Heart right ventricle (tissue), 16 donors: ENCODE data around the gene N4BP2L2. TPM values are rescaled to one million over a fixed set of nuclear protein-coding genes. Genes with fewer than 3 reads are reported as not detected.

Experiments used
- ATAC-seq, 8 donors: fragments of 200-7000 bp; cut with Tn5 transposase; one replicate each; pipeline ENCODE4 v1.9.1; 2020; ENCODE audit warnings: mild to moderate bottlenecking in 8 of 8, moderate library complexity in 8 of 8, moderate number of reproducible peaks in 1 of 8
- DNase-seq, 2 donors: peaks; one replicate each; pipeline ENCODE4 v3.0.0-alpha.2; 2020
- H3K27ac ChIP-seq, 10 donors: fragments of 200-600 bp; sonication (generic) in 2 of 10; one replicate each; pipeline versions ENCODE4 v1.5.0 to v1.8.0; 2020 to 2022; ENCODE audit warnings: mild to moderate bottlenecking in 3 of 10
- H3K27me3 ChIP-seq, 7 donors: fragments of 200-600 bp; one replicate each; pipeline ENCODE4 v1.8.0; 2021 to 2022; ENCODE audit warnings: mild to moderate bottlenecking in 2 of 7
- H3K36me3 ChIP-seq, 9 donors: fragments of 200-600 bp; sonication (generic) in 1 of 9; one replicate each; pipeline versions ENCODE4 v1.5.0 to v1.8.0; 2020 to 2022; ENCODE audit warnings: mild to moderate bottlenecking in 2 of 9
- H3K4me1 ChIP-seq, 9 donors: fragments of 200-600 bp; sonication (generic) in 1 of 9; one replicate each; pipeline versions ENCODE4 v1.5.0 to v1.8.0; 2020 to 2022; ENCODE audit warnings: mild to moderate bottlenecking in 4 of 9
- H3K4me3 ChIP-seq, 10 donors: fragments of 200-600 bp; sonication (generic) in 2 of 10; one replicate each; pipeline versions ENCODE4 v1.5.0 to v1.8.0; 2020 to 2022; ENCODE audit warnings: mild to moderate bottlenecking in 7 of 10, moderate library complexity in 2 of 10
- H3K9me3 ChIP-seq, 11 donors: fragments of 200-600 bp in 10 of 11; sonication (generic) in 2 of 11; one replicate each; pipeline versions ENCODE4 v1.5.0 to v1.8.0; 2013 to 2022; ENCODE audit warnings: mild to moderate bottlenecking in 2 of 11, control low read depth in 1 of 11, moderate library complexity in 1 of 11
- WGBS, 2 donors: extraction: QIAGEN DNeasy Blood & Tissue Kit; methylation state at CpG; one replicate each; pipeline ENCODE4 v1.1.7; 2013; ENCODE audit warnings: inconsistent platforms in 1 of 2; 5-methylcytosine and 5-hydroxymethylcytosine counted together
- intact Hi-C, 10 donors: fragments of 100-400 bp; cut with DNase I; formaldehyde crosslinking; loops; one replicate each; pipeline versions ENCODE4 v1.11.1 to v1.14.2; 2022
- polyA plus RNA-seq, 2 donors: library from polyadenylated mRNA; stranded (reverse); fragments of 200-250 nt; gene quantifications; one replicate each; pipeline ENCODE4 v1.2.3, GENCODE V29; 2013
- total RNA-seq, 10 donors: library from RNA; stranded (reverse); fragmentation: NEBNext Ultra II Directional in 3 of 10; extraction: Animal tissue kit (Norgen Biotek cat#: 25700) in 3 of 10; gene quantifications; one replicate each; pipeline versions ENCODE4 v1.2.1 to v1.2.4, GENCODE V29; 2021 to 2023
- TF ChIP-seq, protein P1 (sequence below), 9 donors: fragments of 200-600 bp; sonication (generic) in 2 of 9; IDR thresholded peaks; one replicate each; pipeline versions ENCODE4 v1.5.0 to v1.8.0; 2021 to 2022; ENCODE audit warnings: antibody characterized with exemption in 9 of 9, mild to moderate bottlenecking in 5 of 9, moderate library complexity in 1 of 9
- donor health status: Arrhythmogenic right ventricular cardiomyopathy.
- donor health status: ischemic (EF 13 %, LVEDD 7.1; RV severe dilation, severe dysfunction).
- donor health status: healthy with polysubstance abuse.
- donor health status: DM: no; HTN: yes; CAD: no.
- donor health status: DM: no; HTN: no; CAD: no.
- donor health status: ischemic (EF 25% LVEDD 6.9; RV normal size, moderate dysfunction).
- donor health status: ischemic (EF 25% LVEDD 5.7; RV mildly dilated, moderate dysfunction).
- donor health status: healthy.
- donor health status: DM: yes; HTN: yes; CAD: no.
- donor health status: Ischemic cardiomyopathy.
- donor health status: ischemic (EF 35%, LVEDD 5.7; RV mildly dilated, moderate dysfunction).
- donor health status: nonischemic (EF 11% LVEDD 7.7; RV severe dilation, severe dysfunction).
- donor health status: DM: yes; HTN: yes; CAD: no.
- donor health status: PGD.
- donor health status: ischemic (EF 29% LVEDD 5.4; RV normal size, mild dysfunction).
- donor health status: nonischemic (EF 23%, LVEDD 6.1; RV moderate dilation, normal function).

Gene N4BP2L2
- total and polyA plus RNA-seq, 12 donors = 28.2 to 162 (median 132) TPM

DNA sequence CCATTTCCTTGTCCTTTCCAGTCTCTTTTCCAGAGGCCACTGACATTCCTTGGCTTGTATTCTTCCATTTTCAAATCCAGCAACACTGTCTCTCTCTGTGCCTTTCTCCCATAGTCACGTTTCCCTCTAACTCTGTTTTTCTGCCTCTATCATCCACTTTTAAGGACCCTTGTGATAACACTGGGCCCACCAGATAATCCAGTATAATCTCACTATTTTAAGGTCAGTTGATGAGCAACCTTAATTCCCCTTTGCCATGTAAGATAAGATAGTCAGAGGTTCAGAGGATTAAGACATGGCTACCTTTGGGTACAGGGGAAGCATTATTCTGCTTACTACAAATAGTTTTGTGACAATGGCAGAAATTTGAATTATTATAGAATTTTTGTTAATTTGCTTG lies 64.9 kb downstream of the N4BP2L2 start:
- H3K27me3 ChIP-seq = no peaks in the 10 kb centered on the region
- no peak overlapping the region for H3K4me3 ChIP-seq
- 29 to 62% methylated on average over 1 of the region's 1 CpG for WGBS, 2 donors
- intact Hi-C loops = loop anchor here in 1 of 10 donors (10.0 kb wide), 1 partner anchor 61 kb away; the partner anchor contains the start of gene N4BP2L2
- TF ChIP-seq, protein P1, sequence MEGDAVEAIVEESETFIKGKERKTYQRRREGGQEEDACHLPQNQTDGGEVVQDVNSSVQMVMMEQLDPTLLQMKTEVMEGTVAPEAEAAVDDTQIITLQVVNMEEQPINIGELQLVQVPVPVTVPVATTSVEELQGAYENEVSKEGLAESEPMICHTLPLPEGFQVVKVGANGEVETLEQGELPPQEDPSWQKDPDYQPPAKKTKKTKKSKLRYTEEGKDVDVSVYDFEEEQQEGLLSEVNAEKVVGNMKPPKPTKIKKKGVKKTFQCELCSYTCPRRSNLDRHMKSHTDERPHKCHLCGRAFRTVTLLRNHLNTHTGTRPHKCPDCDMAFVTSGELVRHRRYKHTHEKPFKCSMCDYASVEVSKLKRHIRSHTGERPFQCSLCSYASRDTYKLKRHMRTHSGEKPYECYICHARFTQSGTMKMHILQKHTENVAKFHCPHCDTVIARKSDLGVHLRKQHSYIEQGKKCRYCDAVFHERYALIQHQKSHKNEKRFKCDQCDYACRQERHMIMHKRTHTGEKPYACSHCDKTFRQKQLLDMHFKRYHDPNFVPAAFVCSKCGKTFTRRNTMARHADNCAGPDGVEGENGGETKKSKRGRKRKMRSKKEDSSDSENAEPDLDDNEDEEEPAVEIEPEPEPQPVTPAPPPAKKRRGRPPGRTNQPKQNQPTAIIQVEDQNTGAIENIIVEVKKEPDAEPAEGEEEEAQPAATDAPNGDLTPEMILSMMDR (IDR thresholded peaks at IDR 0.05) = no peak
- peaks cover 0 to 24% (median 0%) of the 10 kb centered on the region in 9 donors for H3K36me3 ChIP-seq
- DNase-seq = no peak
- H3K9me3 ChIP-seq = no peaks in the 10 kb centered on the region
- ATAC-seq = no peak
- H3K27ac ChIP-seq = no peak overlapping the region
- H3K4me1 ChIP-seq = peaks cover 5 to 47% (median 30%) of the 10 kb centered on the region in 9 donors

DNA sequence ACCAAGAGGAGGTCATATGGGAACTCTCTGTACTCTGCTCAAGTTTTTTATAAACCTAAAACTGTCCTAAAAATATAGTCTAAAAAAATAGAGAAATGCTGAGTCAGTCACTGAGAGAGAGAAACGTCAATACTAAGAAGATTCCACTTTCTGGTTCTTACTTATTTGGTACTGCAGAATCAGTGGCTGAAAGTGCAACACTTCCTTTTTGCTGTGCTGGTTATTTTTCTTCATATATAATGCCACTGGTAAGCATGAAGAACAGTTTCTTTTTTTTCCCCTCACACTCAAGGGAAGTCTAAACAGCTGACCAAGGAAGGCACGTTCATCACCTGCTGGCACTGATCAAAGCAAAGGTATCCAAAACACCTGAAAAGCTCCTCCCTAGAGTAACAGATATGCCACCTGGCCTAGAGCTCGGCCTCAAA lies 66.4 kb downstream of the N4BP2L2 start:
- TF ChIP-seq, protein P1 (IDR thresholded peaks at IDR 0.05) = no peak
- intact Hi-C loops = loop anchor here in 1 of 10 donors (10.0 kb wide), 1 partner anchor 63 kb away; the partner anchor contains the start of gene N4BP2L2
- Histone ChIP-seq H3K27me3 (no peaks in the 10 kb centered on the region), H3K4me1 (peaks cover 5 to 47% (median 30%) of the 10 kb centered on the region in 9 donors), H3K9me3 (no peaks in the 10 kb centered on the region), H3K36me3 (peaks cover 0 to 13% (median 0%) of the 10 kb centered on the region in 9 donors), H3K4me3 (no peak overlapping the region), H3K27ac (peak overlapping the region in 8 of 10 donors; percentile 33 to 57 (median 49))
- DNase-seq (no peak), ATAC-seq (peak in 5 of 8 donors; percentile 5 to 51 (median 37))
- 59 to 62% methylated on average over 3 of the region's 3 CpGs for WGBS, 2 donors

DNA sequence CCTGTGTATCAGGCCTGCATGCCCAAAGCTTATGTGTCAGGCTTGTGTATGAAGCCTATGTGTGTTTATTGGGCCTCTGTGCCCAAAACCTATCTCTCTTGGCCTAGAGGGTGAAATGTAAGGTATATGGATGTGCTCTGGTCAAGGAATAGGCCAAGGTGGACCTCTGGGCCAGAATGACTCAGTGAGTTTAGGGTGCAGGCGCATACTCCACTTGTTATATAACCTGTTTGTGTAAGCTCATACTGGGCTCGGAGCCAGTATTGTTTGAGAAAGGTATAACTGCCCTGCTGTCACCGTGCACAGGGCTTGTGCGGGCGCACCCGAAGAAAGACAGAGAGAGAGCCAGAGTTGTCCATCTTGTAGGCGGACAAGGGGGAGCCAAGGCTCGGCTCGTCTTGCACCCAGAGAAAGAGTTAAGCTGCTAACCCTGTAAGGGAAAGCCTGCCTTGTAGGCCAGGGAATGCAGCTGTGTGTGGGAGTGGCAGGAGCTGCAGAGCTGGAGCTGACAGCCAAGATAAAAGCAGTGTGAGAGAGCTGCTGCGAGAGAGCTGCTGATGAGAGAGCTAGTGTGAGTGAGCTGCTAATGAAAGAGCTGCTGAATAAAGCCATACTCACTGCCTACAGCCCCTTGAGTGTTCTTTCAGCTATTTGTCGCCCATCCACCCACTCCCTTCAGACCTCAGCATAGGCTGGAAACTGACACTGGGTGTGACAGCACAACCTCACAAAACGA lies 67.2 kb downstream of the N4BP2L2 start:
- H3K9me3 ChIP-seq = no peaks in the 10 kb centered on the region
- TF ChIP-seq, protein P1 (IDR thresholded peaks at IDR 0.05) = no peak
- ATAC-seq = peak; percentile 75 to 90 (median 84)
- H3K4me1 ChIP-seq = peaks cover 5 to 39% (median 23%) of the 10 kb centered on the region in 9 donors
- peak; percentile 22 to 64 for DNase-seq
- peak overlapping the region in 8 of 10 donors; percentile 33 to 57 (median 49) for H3K27ac ChIP-seq
- 51 to 60% methylated on average over 12 of the region's 12 CpGs for WGBS, 2 donors
- no peak overlapping the region for H3K4me3 ChIP-seq
- no peaks in the 10 kb centered on the region for H3K27me3 ChIP-seq
- peaks cover 0 to 9% (median 0%) of the 10 kb centered on the region in 9 donors for H3K36me3 ChIP-seq
- intact Hi-C loops = loop anchor here in 1 of 10 donors (10.0 kb wide), 1 partner anchor 63 kb away; the partner anchor contains the start of gene N4BP2L2

DNA sequence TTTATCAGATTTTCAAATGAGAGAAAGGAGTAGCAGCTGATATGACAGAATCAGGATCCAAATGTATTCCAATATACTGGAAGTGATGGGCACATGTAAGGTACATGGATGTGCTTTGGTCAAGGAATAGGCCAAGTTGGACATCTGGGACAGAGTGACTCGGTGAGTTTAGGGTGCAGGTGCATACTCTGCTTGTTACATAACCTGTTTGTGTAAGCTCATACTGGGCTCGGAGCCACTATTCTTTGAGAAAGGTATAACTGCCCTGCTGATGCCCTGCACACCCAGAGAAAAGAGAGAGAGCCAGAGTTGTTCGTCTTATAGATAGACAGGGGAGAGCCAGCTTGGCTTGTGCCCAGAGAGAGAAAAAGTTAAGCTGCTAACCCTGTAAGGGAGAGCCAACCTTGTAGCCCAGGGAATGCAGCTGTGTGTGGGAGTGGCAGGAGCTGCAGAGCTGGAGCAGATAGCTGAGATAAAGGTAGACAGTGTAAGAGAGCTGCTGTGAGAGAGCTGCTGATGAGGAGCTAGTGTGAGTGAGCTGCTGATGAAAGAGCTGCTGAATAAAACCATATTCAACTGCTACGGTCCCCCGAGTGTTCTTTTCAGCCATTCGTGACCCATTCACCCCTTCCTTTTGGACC lies 70.0 kb downstream of the N4BP2L2 start:
- H3K9me3 ChIP-seq = no peaks in the 10 kb centered on the region
- peaks cover 0 to 14% (median 0%) of the 10 kb centered on the region in 9 donors for H3K36me3 ChIP-seq
- no peak overlapping the region for H3K27ac ChIP-seq
- intact Hi-C loops = loop anchor here in 1 of 10 donors (10.0 kb wide), 1 partner anchor 106 kb away; no protein-coding TSS in a partner anchor
- peaks cover 5 to 33% (median 18%) of the 10 kb centered on the region in 9 donors for H3K4me1 ChIP-seq
- DNase-seq = no peak
- no peak overlapping the region for H3K4me3 ChIP-seq
- no peak for ATAC-seq
- no peaks in the 10 kb centered on the region for H3K27me3 ChIP-seq
- TF ChIP-seq, protein P1 (IDR thresholded peaks at IDR 0.05) = no peak
- WGBS, 2 donors = 78 to 83% methylated on average over 6 of the region's 6 CpGs
